Measurements from ENCODE around the gene DDX28. TPM values are rescaled to one million over a fixed set of nuclear protein-coding genes. Genes with fewer than 3 reads are reported as not detected.

DDX28 gene
- total and polyA plus RNA-seq, 9 of the 15 experiments (the other 6 are each of a cell fraction or from before 2014, with no cell fraction given) = 2.8 to 24.5 (median 15.9) TPM

DNA sequence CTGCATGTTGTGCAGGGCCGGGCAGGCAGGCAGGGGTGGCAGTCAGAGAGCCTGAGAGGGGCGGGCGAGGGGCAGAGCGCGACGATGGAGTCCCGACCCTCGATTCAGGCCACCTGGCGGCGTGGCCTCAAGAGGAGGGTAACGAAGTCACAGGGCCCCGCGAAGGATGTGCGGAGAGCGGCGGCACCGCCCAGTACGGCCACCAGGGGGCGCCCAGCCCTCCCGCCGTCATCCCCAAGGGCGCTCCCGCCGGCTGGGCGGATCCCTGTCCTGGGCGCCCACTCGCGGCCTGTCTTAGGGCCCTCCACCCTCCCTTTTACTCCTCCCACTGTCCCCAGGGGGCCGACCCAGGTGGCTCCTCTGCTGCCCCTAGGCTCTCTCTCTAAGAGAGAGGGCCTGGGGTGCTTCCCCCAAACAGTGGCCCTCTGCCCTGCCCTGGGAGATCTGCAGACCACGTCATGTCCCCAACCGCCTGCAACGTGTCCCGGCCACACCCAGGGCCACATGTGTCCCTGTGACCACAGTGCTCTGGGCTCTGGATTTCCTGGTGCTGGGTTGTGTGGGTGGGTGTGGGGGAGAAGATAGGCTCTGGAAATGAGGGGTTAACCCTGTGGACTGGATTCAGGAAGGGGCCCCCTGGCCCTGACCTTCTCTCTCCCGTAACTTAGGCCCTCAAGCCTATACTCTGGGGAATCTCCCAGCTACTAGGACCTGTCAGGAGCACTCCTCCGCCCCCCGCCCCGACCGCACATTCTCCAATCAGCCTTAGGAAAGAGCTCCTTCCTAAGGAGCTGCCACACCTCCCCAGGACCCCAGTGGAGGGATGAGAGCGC, 29.6 kb downstream of the DDX28 start (continued):
- TF ChIP-seq, protein P1, sequence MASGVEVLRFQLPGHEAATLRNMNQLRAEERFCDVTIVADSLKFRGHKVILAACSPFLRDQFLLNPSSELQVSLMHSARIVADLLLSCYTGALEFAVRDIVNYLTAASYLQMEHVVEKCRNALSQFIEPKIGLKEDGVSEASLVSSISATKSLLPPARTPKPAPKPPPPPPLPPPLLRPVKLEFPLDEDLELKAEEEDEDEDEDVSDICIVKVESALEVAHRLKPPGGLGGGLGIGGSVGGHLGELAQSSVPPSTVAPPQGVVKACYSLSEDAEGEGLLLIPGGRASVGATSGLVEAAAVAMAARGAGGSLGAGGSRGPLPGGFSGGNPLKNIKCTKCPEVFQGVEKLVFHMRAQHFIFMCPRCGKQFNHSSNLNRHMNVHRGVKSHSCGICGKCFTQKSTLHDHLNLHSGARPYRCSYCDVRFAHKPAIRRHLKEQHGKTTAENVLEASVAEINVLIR (CRISPR knock-in tag; IDR thresholded peaks at IDR 0.05) = peak; percentile 44
- peak; percentile 52 for TF ChIP-seq JUN (IDR thresholded peaks at IDR 0.05; ENCODE audit: borderline replicate concordance, low read depth, low read length)
- no peak for TF ChIP-seq JUN (CRISPR knock-in tag; IDR thresholded peaks at IDR 0.05; ENCODE audit: borderline replicate concordance)
- no peak for TF ChIP-seq CREBBP (IDR thresholded peaks at IDR 0.05; ENCODE audit: low read depth, low read length)
- TF ChIP-seq ZNF696 (CRISPR knock-in tag; conservative IDR thresholded peaks at IDR 0.05) = no peak
- peak; percentile 23 to 31; a peak in 1 of 4 replicates for TF ChIP-seq NRF1 (conservative IDR thresholded peaks at IDR 0.05 in 1 of 2, IDR thresholded peaks at IDR 0.05 in 1 of 2)
- TF ChIP-seq KLF6 (CRISPR knock-in tag; IDR thresholded peaks at IDR 0.05; ENCODE audit: borderline replicate concordance) = peak; percentile 92
- no peak for TF ChIP-seq WHSC1 (IDR thresholded peaks at IDR 0.05; ENCODE audit: low read length)
- peak; percentile 43 for TF ChIP-seq TCF3 (CRISPR knock-in tag; IDR thresholded peaks at IDR 0.05)
- no peak for TF ChIP-seq CHCHD3 (CRISPR knock-in tag; IDR thresholded peaks at IDR 0.05)
- TF ChIP-seq LARP7 (IDR thresholded peaks at IDR 0.05) = peak; percentile 23; the same call in 1 of the 2 replicates
- 0 out of 2 replicates have a peak, but pooled peaks have one; percentile 54 for TF ChIP-seq E2F3 (CRISPR knock-in tag; IDR thresholded peaks at IDR 0.05)
- peak in 1 of 2 experiments; percentile 80; a peak in 2 of 4 replicates for TF ChIP-seq SRF (CRISPR knock-in tag; IDR thresholded peaks at IDR 0.05)
- TF ChIP-seq ZNF347 (CRISPR knock-in tag; IDR thresholded peaks at IDR 0.05; ENCODE audit: low read depth) = no peak
- TF ChIP-seq, protein P2, sequence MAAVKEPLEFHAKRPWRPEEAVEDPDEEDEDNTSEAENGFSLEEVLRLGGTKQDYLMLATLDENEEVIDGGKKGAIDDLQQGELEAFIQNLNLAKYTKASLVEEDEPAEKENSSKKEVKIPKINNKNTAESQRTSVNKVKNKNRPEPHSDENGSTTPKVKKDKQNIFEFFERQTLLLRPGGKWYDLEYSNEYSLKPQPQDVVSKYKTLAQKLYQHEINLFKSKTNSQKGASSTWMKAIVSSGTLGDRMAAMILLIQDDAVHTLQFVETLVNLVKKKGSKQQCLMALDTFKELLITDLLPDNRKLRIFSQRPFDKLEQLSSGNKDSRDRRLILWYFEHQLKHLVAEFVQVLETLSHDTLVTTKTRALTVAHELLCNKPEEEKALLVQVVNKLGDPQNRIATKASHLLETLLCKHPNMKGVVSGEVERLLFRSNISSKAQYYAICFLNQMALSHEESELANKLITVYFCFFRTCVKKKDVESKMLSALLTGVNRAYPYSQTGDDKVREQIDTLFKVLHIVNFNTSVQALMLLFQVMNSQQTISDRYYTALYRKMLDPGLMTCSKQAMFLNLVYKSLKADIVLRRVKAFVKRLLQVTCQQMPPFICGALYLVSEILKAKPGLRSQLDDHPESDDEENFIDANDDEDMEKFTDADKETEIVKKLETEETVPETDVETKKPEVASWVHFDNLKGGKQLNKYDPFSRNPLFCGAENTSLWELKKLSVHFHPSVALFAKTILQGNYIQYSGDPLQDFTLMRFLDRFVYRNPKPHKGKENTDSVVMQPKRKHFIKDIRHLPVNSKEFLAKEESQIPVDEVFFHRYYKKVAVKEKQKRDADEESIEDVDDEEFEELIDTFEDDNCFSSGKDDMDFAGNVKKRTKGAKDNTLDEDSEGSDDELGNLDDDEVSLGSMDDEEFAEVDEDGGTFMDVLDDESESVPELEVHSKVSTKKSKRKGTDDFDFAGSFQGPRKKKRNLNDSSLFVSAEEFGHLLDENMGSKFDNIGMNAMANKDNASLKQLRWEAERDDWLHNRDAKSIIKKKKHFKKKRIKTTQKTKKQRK (IDR thresholded peaks at IDR 0.05; ENCODE audit: borderline replicate concordance, low read depth, low read length) = no peak
- no peak for TF ChIP-seq CBX8 (IDR thresholded peaks at IDR 0.05; ENCODE audit: borderline replicate concordance, extremely low read depth, low read depth, low read length, poor library complexity, severe bottlenecking)
- TF ChIP-seq SMAD4 (CRISPR knock-in tag; conservative IDR thresholded peaks at IDR 0.05) = peak; percentile 93
- TF ChIP-seq, protein P3, sequence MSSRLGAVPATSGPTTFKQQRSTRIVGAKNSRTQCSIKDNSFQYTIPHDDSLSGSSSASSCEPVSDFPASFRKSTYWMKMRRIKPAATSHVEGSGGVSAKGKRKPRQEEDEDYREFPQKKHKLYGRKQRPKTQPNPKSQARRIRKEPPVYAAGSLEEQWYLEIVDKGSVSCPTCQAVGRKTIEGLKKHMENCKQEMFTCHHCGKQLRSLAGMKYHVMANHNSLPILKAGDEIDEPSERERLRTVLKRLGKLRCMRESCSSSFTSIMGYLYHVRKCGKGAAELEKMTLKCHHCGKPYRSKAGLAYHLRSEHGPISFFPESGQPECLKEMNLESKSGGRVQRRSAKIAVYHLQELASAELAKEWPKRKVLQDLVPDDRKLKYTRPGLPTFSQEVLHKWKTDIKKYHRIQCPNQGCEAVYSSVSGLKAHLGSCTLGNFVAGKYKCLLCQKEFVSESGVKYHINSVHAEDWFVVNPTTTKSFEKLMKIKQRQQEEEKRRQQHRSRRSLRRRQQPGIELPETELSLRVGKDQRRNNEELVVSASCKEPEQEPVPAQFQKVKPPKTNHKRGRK (tag; IDR thresholded peaks at IDR 0.05) = no peak
- TF ChIP-seq NR1H2 (CRISPR knock-in tag; IDR thresholded peaks at IDR 0.05) = no peak
- peak in 2 of 3 experiments; percentile 40 to 68 for TF ChIP-seq YY1 (IDR thresholded peaks at IDR 0.05; ENCODE audit: borderline replicate concordance in 1 of 3, control insufficient read depth in 1 of 3, extremely low read depth in 1 of 3, insufficient read depth in 3 of 3, insufficient read length in 1 of 3, insufficient replicate concordance in 2 of 3, low read depth in 1 of 3, low read length in 2 of 3)
- TF ChIP-seq ZSCAN32 (CRISPR knock-in tag; IDR thresholded peaks at IDR 0.05) = no peak

Data from K562 (cell line).